CD14-positive monocyte (primary cell): Measurements from ENCODE around the gene CD40LG. TPM values are rescaled to one million over a fixed set of nuclear protein-coding genes. Genes with fewer than 3 reads are reported as not detected.

Experiments
- DNase-seq, 3 donors: peaks; one replicate each; pipeline ENCODE4 v3.0.0-alpha.2; 2011 to 2022
- H2AFZ ChIP-seq: 2 replicates; pipeline ENCODE4 v1.6.0; 2012; ENCODE audit warnings: mild to moderate bottlenecking, low read depth, low read length, inconsistent platforms; ENCODE audit not compliant: insufficient read depth, poor library complexity, severe bottlenecking
- H3K27ac ChIP-seq, 2 donors: 1 replicate in 1 of 2; 2 replicates in 1 of 2; pipeline ENCODE4 v1.5.1; 2012 to 2013; ENCODE audit warnings: low read length in 2 of 2, control low read depth in 1 of 2, inconsistent platforms in 1 of 2, low read depth in 1 of 2, mild to moderate bottlenecking in 1 of 2
- H3K27me3 ChIP-seq, 2 donors: one replicate each; pipeline versions ENCODE4 v1.6.0 to v1.6.1; 2011 to 2013; ENCODE audit warnings: low read length in 2 of 2; ENCODE audit not compliant: control insufficient read depth in 2 of 2, insufficient read depth in 2 of 2
- H3K36me3 ChIP-seq, 2 donors: replicated peaks in 1 of 2; 1 replicate in 1 of 2; 2 replicates in 1 of 2; pipeline versions ENCODE4 v1.5.1 to v1.6.1; 2012 to 2013; ENCODE audit warnings: low read length in 2 of 2, control low read depth in 1 of 2, inconsistent platforms in 1 of 2, mild to moderate bottlenecking in 1 of 2; ENCODE audit not compliant: insufficient read depth in 2 of 2, control insufficient read depth in 1 of 2
- H3K4me1 ChIP-seq, 2 donors: 1 replicate in 1 of 2; 2 replicates in 1 of 2; pipeline versions ENCODE4 v1.5.1 to v1.6.1; 2012 to 2013; ENCODE audit warnings: low read length in 2 of 2, control low read depth in 1 of 2, inconsistent platforms in 1 of 2, mild to moderate bottlenecking in 1 of 2, moderate library complexity in 1 of 2; ENCODE audit not compliant: insufficient read depth in 2 of 2, control insufficient read depth in 1 of 2
- H3K4me2 ChIP-seq: replicated peaks from 2 replicates; pipeline ENCODE3; 2012; ENCODE audit warnings: low read length, moderate library complexity, mild to moderate bottlenecking; ENCODE audit not compliant: poor library complexity, severe bottlenecking; ENCODE audit errors: extremely low read depth
- H3K4me3 ChIP-seq, 3 experiments: fragments of 200-600 bp in 1 of 3; sonication (generic) in 1 of 3; replicated peaks in 1 of 3; 1 replicate in 2 of 3; 2 replicates in 1 of 3; pipeline ENCODE4 v1.5.1; 2011 to 2013; ENCODE audit warnings: low read length in 3 of 3, mild to moderate bottlenecking in 3 of 3, control low read depth in 2 of 3, low read depth in 2 of 3, inconsistent platforms in 1 of 3, moderate library complexity in 1 of 3
- H3K79me2 ChIP-seq: 2 replicates; pipeline ENCODE4 v1.6.0; 2012; ENCODE audit warnings: mild to moderate bottlenecking, control low read depth, inconsistent platforms, low read length, moderate library complexity; ENCODE audit not compliant: insufficient read depth
- H3K9ac ChIP-seq: 2 replicates; pipeline ENCODE4 v1.6.0; 2017; ENCODE audit warnings: low read length, mild to moderate bottlenecking; ENCODE audit not compliant: insufficient read depth, poor library complexity, severe bottlenecking
- H3K9me3 ChIP-seq, 2 donors: replicated peaks in 1 of 2; 1 replicate in 1 of 2; 2 replicates in 1 of 2; pipeline versions ENCODE4 v1.5.1 to v1.6.1; 2012 to 2013; ENCODE audit warnings: low read length in 2 of 2, control low read depth in 1 of 2; ENCODE audit not compliant: control insufficient read depth in 1 of 2, insufficient read depth in 1 of 2
- H4K20me1 ChIP-seq: 2 replicates; pipeline ENCODE4 v1.6.0; 2012; ENCODE audit warnings: mild to moderate bottlenecking, low read length, control low read depth, moderate library complexity; ENCODE audit not compliant: insufficient read depth
- H3K27ac Mint-ChIP-seq, 7 donors: one replicate each; pipeline ENCODE4 v1.8.0; 2020; ENCODE audit warnings: mild to moderate bottlenecking in 7 of 7, mixed read lengths in 7 of 7, moderate library complexity in 6 of 7, inconsistent platforms in 2 of 7
- H3K27me3 Mint-ChIP-seq, 3 donors: one replicate each; pipeline ENCODE4 v1.8.0; 2021 to 2022; ENCODE audit warnings: low read depth in 3 of 3, mild to moderate bottlenecking in 3 of 3, mixed read lengths in 3 of 3, moderate library complexity in 3 of 3, inconsistent platforms in 1 of 3
- H3K36me3 Mint-ChIP-seq, 2 donors: one replicate each; pipeline ENCODE4 v1.8.0; 2020; ENCODE audit warnings: mixed read lengths in 2 of 2, inconsistent platforms in 1 of 2, mild to moderate bottlenecking in 1 of 2
- H3K4me1 Mint-ChIP-seq: one replicate; pipeline ENCODE4 v1.8.0; 2020; ENCODE audit warnings: mild to moderate bottlenecking, mixed read lengths
- H3K4me3 Mint-ChIP-seq, 2 donors: one replicate each; pipeline ENCODE4 v1.8.0; 2020; ENCODE audit warnings: mild to moderate bottlenecking in 2 of 2, mixed read lengths in 2 of 2, moderate library complexity in 1 of 2
- H3K9me3 Mint-ChIP-seq, 7 donors: one replicate each; pipeline ENCODE4 v1.8.0; 2020 to 2022; ENCODE audit warnings: mixed read lengths in 7 of 7, mild to moderate bottlenecking in 6 of 7, moderate library complexity in 6 of 7, inconsistent platforms in 2 of 7
- WGBS: methylation state at CpG from one replicate; pipeline ENCODE4 v1.1.5; 2013; ENCODE audit warnings: missing lambda C conversion rate; ENCODE audit not compliant: insufficient coverage; 5-methylcytosine and 5-hydroxymethylcytosine counted together
- intact Hi-C, 2 donors: fragments of 100-400 bp; cut with micrococcal nuclease; formaldehyde crosslinking; loops; one replicate each; pipeline versions ENCODE4 v1.15.0 to v1.15.1; 2023
- polyA plus RNA-seq, 3 donors: library from polyadenylated mRNA; depleted of rRNA in 1 of 3; unstranded in 2 of 3; stranded (reverse) in 1 of 3; fragments of 300-500 nt in 2 of 3; fragments of >200 nt in 1 of 3; fragmentation: Illumina TruSeq in 2 of 3; gene quantifications; 1 replicate in 2 of 3; 2 replicates in 1 of 3; pipeline ENCODE4 v1.2.3, GENCODE V29; 2012 to 2021
- TF ChIP-seq, protein P1 (sequence below): fragments of 200-600 bp; IDR thresholded peaks from one replicate; pipeline ENCODE4 v1.8.0; 2022; ENCODE audit warnings: antibody characterized with exemption, mild to moderate bottlenecking

The CD40LG gene
- polyA plus RNA-seq, 3 donors: 0.09 TPM; not detected in 2

- no peak for DNase-seq
- no CpG with 5 or more reads among the region's 14 CpGs for WGBS
- no peak overlapping the region for H3K4me3 ChIP-seq
These were observed 28.0 kb upstream of the CD40LG start for GRCh38 chrX:136619899-136620505.

DNA sequence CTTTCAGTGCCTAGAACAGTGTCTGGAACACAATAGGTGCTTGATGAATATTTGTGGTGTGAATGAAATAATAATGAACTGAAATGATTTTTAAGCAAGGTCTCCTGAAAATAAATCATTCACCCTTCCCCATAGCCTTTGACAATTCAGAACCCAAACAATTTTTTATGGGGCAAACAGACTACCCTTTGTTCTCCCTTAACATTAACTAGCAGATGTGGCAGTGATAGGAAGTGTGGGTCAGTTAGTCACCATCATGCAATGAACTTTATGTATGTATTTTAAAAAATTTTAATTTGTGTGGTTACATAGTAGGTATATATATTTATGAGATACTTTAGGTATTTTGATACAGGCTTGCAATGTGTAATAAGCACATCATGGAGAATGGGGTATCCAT, 27.2 kb upstream of the CD40LG start:
- H3K27ac ChIP-seq: no peak overlapping the region
- H2AFZ ChIP-seq: no peak overlapping the region
- Mint-ChIP-seq H3K27me3 (peaks cover 0 to 1% (median 0%) of the 10 kb centered on the region in 3 donors), H3K36me3 (no peaks in the 10 kb centered on the region), H3K9me3 (peaks cover 0 to 3% (median 1%) of the 10 kb centered on the region in 7 donors), H3K27ac (no peak overlapping the region), H3K4me3 (no peak overlapping the region), H3K4me1 (no peaks in the 10 kb centered on the region)
- no peaks in the 10 kb centered on the region for H4K20me1 ChIP-seq
- H3K4me1 ChIP-seq: no peaks in the 10 kb centered on the region
- no peaks in the 10 kb centered on the region for H3K27me3 ChIP-seq
- TF ChIP-seq, protein P1, sequence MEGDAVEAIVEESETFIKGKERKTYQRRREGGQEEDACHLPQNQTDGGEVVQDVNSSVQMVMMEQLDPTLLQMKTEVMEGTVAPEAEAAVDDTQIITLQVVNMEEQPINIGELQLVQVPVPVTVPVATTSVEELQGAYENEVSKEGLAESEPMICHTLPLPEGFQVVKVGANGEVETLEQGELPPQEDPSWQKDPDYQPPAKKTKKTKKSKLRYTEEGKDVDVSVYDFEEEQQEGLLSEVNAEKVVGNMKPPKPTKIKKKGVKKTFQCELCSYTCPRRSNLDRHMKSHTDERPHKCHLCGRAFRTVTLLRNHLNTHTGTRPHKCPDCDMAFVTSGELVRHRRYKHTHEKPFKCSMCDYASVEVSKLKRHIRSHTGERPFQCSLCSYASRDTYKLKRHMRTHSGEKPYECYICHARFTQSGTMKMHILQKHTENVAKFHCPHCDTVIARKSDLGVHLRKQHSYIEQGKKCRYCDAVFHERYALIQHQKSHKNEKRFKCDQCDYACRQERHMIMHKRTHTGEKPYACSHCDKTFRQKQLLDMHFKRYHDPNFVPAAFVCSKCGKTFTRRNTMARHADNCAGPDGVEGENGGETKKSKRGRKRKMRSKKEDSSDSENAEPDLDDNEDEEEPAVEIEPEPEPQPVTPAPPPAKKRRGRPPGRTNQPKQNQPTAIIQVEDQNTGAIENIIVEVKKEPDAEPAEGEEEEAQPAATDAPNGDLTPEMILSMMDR: no peak
- intact Hi-C loops: no loop called here
- no peak for DNase-seq
- H3K9me3 ChIP-seq: no peaks in the 10 kb centered on the region
- H3K4me3 ChIP-seq: no peak overlapping the region
- no peak overlapping the region for H3K4me2 ChIP-seq
- H3K79me2 ChIP-seq: no peaks in the 10 kb centered on the region
- H3K36me3 ChIP-seq: no peaks in the 10 kb centered on the region
- H3K9ac ChIP-seq: no peak overlapping the region

More at GRCh38 chrX:136619899-136620505, 28.0 kb upstream of the CD40LG start:
- Mint-ChIP-seq H3K4me1 (no peaks in the 10 kb centered on the region), H3K36me3 (no peaks in the 10 kb centered on the region), H3K27ac (no peak overlapping the region), H3K9me3 (peaks cover 0 to 3% (median 1%) of the 10 kb centered on the region in 7 donors), H3K27me3 (peaks cover 0 to 1% (median 0%) of the 10 kb centered on the region in 3 donors), H3K4me3 (no peak overlapping the region)
- H3K4me1 ChIP-seq: no peaks in the 10 kb centered on the region
- no peak overlapping the region for H2AFZ ChIP-seq
- no peak overlapping the region for H3K27ac ChIP-seq
- H4K20me1 ChIP-seq: no peaks in the 10 kb centered on the region
- TF ChIP-seq, protein P1: no peak
- H3K9ac ChIP-seq: no peak overlapping the region
- no peak overlapping the region for H3K4me2 ChIP-seq
- intact Hi-C loops: loop anchor here in 1 of 2 donors (10.0 kb wide), 1 partner anchor 315 kb away; no protein-coding TSS in a partner anchor
- H3K79me2 ChIP-seq: no peaks in the 10 kb centered on the region
- H3K27me3 ChIP-seq: no peaks in the 10 kb centered on the region
- no peaks in the 10 kb centered on the region for H3K36me3 ChIP-seq
- H3K9me3 ChIP-seq: no peaks in the 10 kb centered on the region
